Thyroid gland (tissue), 4 donors: ENCODE measurements around the gene APCDD1L.

Source experiments
- CTCF ChIP-seq, 6 experiments: fragments of 200-600 bp in 3 of 6; fragments of 450-650 bp in 3 of 6; sonication (generic) in 3 of 6; IDR thresholded peaks; one replicate each; pipeline ENCODE4 v1.5.1; 2016 to 2019; ENCODE audit warnings: antibody characterized with exemption in 6 of 6, mild to moderate bottlenecking in 2 of 6, inconsistent platforms in 1 of 6, moderate library complexity in 1 of 6
- POLR2A ChIP-seq, 2 donors: fragments of 450-650 bp; IDR thresholded peaks; one replicate each; pipeline ENCODE4 v1.6.1; 2017; ENCODE audit warnings: antibody characterized with exemption in 2 of 2, mild to moderate bottlenecking in 2 of 2, moderate library complexity in 1 of 2

GRCh38 chr20:58503668-58504067 is 11.5 kb downstream of the APCDD1L start:
- TF ChIP-seq CTCF (IDR thresholded peaks at IDR 0.05) (no peak), POLR2A (IDR thresholded peaks at IDR 0.05) (no peak)
